GM19043 (cell line): Measurements from ENCODE around the gene LRRC40.
"Not testable (repeated sequence)": the region's sequence is repeated elsewhere in the genome, so short reads cannot be mapped to it uniquely, and the experiment has no call there.

Experiments
- ATAC-seq: cut with Tn5 transposase; IDR thresholded peaks from one replicate; pipeline ENCODE4 v1.9.1; 2021; ENCODE audit warnings: low read depth; ENCODE audit not compliant: unreplicated experiment

LRRC40 gene

DNA sequence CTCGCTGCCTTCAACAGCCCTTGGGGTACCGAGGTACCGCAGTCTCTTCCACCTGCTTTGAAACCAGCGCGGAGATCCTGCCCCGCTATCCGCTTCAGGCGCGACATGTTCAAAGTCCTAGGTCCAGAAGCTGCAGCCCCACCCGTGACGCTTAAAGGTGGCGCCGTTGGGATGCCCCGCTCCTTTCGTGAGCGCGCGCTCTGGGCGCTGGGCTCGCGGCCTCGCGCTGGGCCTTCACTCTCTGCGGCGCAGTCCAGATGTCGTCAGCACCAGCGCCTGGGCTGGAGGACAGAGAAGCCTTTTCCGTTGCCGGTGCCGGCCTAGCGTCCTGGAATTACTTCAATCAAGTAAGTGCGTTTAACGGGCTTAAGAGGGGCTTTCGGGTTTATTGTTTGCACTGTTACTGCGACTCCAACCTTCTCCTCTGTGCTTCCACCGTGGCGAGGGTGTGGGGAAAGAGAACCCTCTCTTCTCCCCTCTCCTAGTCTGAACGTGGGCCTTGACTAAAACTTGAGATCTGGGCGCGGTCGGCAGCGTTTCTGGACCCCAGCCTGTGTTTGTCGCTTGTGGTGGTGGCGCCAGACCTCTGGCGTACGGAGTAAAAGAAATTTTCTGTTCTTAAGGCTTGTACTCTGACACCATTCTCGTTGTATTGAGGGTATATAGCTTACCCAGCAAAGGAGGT, at the start of gene LRRC40:
Gene LRRC40 (minus strand): TSS at position 146 of the 685 bp plus-strand sequence. CDS start 39 bp downstream, at position 107.
- peak; percentile 79 for ATAC-seq

DNA sequence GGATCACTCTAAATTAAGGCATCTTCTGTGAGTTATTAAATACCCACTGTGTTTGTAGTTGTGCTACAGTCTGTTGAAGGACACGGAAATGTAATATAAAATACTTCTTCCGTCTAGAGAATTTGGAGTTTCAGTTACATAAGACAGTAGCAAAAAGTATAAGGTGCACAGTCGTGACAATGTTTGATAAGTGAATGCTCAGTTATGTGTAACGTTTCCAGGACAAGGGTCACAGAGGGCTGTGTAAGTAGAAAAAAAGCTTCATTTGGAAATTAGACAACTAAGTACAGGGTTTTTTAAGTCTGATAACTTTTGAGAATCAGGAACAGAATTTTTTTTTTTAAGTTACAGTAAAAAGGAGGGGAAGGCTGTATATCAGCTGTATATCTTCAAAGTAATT, 43.4 kb upstream of the LRRC40 start:
- no peak for ATAC-seq

GRCh38 chr1:70247768-70248167, 42.4 kb upstream of the LRRC40 start:
- ATAC-seq, result no peak

GRCh38 chr1:70247122-70247521, 41.7 kb upstream of the LRRC40 start:
- ATAC-seq, result no peak

GRCh38 chr1:70239940-70240339, 34.6 kb upstream of the LRRC40 start:
- no peak for ATAC-seq

- no peak for ATAC-seq
Measured at GRCh38 chr1:70234733-70235132, 29.4 kb upstream of the LRRC40 start.

GRCh38 chr1:70231475-70231874, 26.1 kb upstream of the LRRC40 start:
- no peak for ATAC-seq

DNA sequence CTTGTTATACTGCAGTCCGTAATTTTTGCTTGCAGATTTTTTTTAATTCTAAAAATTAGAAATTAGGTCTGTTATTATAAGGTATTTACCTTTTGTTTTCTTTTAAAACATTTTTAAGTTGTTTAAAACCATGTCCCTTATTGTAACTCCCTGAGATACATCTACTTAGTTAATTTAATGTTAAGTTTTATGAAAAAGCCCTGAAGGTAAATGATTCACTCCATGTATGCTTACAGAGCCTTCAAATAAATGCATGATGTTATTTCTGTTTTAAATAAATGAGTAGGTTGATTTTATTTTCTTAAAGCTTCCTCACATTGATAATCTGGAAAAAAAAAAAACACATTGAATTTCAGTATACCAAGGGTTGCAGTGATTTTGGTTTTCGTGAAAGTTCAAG, 23.3 kb upstream of the LRRC40 start:
- ATAC-seq, result no peak

- no peak for ATAC-seq
Measured at GRCh38 chr1:70227439-70227838, 22.1 kb upstream of the LRRC40 start.

DNA sequence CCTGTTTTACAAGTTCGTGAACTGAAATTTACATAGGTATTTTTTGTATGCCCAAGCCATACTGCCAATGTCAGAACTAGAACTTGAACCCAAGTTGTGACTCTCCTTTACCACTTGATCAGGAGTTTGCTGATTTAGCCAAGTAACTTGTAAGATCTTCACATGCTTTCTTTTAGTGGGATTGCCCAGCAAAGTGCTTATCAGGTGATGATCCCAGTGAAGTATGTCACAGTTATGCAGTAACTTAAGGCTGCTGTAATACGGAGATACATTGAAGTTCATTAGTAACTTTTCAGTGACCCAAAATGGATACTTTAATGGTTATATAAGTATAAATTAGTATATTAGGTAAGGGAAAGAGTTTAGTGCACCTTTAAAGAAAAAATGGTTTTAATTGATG, 19.6 kb upstream of the LRRC40 start:
- ATAC-seq, result no peak

DNA sequence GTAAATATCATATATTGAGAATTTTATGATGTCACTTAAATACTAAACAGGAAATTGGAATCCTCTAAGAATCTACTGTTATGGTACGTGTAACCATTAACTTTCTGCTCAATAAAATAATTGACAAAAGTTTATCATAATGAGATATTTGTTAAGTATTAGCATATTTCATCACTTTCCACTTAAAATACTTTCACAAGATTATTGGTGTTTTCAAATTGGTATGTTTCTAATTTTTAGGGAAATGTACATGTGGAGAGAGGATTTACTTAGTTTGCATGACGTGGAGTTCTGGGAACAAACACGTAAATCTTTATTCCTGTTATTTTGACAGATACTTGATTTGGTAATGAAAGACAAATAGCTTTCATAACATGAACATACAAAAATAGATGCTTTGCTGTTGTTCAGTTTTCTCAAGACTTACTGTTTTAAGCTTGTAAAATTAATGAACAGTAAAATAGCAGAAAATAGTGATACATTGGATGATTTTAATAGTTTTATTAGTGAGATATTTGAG, 17.4 kb upstream of the LRRC40 start:
- no peak for ATAC-seq

DNA sequence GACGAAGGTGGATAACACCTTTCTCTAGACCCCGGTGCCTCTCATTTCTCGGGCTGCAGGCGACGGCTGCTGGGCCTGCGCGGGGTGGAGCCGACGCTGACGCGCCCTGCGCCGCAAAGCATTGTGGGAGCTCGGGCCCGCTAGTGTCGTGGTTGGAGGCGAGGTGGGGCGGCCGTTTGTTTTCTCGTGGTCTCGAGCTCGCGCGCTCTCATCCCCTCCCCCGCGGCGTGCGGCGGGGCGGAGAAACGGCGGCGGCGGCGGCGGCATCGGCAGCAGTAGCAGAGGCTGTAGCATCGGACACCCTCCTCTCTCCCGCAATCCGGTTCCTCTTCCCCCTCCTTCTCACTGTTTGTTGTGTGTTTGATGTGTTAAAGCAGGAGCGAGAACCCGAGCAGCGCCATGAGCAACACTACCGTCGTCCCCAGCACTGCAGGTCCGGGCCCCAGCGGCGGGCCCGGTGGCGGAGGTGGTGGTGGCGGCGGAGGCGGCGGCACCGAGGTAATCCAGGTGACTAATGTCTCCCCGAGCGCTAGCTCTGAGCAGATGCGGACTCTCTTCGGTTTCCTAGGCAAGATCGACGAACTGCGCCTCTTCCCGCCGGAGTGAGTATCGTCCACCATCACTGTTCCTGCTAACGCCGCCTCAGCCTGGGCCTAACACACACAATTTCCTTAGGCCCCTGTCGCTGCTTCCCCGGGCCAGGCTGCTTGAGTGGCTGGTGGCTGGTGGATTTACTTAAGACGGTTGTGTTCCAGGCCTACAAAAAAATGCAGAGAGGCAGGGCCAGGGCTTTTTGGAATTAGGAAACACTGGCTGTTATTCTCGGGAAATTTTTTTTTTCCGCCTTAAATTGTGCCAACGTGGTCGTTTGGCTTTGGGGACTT, 16.1 kb upstream of the LRRC40 start, which contains the start of gene SRSF11:
Gene SRSF11 (plus strand): TSS at position 143 of the 884 bp plus-strand sequence. CDS start 257 bp downstream, at position 400.
- ATAC-seq, result peak; percentile 92

GRCh38 chr1:70220517-70221237, 15.3 kb upstream of the LRRC40 start:
- peak; percentile 4 for ATAC-seq

DNA sequence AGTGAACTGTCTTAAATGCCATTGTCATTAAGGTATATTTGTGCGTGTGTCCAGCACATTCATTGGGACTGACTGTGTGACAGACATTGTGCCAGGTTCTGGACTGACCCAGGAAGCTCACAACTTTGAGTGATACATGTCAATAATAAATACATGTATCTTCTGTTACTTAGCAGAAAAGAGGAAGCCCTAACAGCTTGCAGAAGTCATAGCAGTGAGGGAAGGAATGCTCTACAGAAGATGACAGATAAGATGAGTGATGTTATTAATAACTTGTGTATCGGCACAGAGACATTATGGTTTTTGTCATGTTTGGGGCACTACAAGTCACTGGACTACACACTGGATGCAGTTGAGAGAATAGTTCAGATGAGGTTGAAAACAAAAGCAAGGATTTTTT, 14.6 kb upstream of the LRRC40 start:
- no peak for ATAC-seq

DNA sequence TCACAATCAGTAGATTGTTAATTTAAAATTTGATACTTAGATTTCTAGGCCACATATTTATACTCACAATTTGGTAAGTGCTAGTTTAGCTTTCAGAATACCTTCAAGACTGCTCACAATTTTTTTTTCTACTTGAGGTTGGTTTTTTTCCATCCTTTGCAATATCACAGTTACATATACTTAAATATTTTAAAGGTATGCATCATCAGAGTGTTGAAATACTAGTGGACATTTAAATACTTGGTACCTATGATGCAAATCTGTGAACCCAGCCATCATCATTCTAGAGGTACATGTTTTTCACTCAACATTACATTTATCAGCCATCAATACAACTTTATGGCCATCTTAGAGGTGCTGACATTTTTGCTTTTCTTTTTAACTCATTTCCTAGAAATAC, 6.2 kb upstream of the LRRC40 start:
- no peak for ATAC-seq

GRCh38 chr1:70210820-70211219, 5.4 kb upstream of the LRRC40 start:
- ATAC-seq, result no peak

DNA sequence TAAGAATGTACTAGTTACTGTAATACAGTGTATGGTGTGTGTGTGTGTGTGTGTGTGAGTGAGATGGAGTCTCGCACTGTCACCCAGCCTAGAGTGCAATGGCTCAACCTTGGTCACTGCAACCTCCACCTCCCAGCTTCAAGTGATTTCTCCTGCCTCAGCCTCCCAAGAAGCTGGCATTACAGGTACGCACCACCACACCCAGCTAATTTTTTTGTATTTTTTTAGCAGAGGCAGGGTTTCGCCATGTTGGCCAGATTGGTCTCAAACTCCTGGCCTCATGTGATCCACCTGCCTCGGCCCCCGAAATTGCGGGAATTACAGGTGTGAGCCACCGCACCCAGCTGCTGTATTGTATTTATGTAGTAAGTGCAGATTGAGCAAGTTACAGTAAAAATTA, 2.9 kb upstream of the LRRC40 start:
- no peak for ATAC-seq

- no peak for ATAC-seq
Measured at GRCh38 chr1:70207492-70207891, 2.1 kb upstream of the LRRC40 start.

DNA sequence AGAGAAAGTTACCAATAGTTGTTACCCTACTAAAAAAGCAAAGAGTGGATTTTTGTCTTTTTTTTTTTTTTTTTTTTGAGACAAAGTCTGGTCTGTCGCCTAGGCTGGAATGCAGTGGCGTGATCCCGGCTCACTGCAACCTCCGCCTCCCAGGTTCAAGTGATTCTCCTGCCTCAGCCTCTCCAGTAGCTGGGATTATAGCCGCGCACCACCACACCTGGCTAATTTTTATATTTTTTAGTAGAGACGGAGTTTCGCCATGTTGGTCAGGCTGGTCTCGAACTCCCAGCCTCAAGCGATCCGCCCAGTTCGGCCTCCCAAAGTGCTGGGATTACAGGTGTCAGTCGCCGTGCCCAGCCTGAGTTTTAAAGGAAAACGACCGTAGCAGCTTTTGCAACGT, 1.5 kb upstream of the LRRC40 start:
- not testable (repeated sequence) for ATAC-seq

- peak; percentile 25 for ATAC-seq
Measured at GRCh38 chr1:70205071-70205433, 327 bp downstream of the LRRC40 start.

GRCh38 chr1:70204600-70204999, 779 bp downstream of the LRRC40 start:
- ATAC-seq, result no peak
